Stimulated activated CD8-positive, alpha-beta memory T cell treated with anti-CD3 and anti-CD28 coated beads, Interleukin-4, amount 100 ng/mL, for 48 hours (primary cell): Measurements from ENCODE around the gene ALDH8A1.
"Not testable (repeated sequence)": the region's sequence is repeated elsewhere in the genome, so short reads cannot be mapped to it uniquely, and the experiment has no call there.

Source experiments
- DNase-seq: peaks from one replicate; pipeline ENCODE4 v3.0.0-alpha.2; 2020

ALDH8A1 gene

DNA sequence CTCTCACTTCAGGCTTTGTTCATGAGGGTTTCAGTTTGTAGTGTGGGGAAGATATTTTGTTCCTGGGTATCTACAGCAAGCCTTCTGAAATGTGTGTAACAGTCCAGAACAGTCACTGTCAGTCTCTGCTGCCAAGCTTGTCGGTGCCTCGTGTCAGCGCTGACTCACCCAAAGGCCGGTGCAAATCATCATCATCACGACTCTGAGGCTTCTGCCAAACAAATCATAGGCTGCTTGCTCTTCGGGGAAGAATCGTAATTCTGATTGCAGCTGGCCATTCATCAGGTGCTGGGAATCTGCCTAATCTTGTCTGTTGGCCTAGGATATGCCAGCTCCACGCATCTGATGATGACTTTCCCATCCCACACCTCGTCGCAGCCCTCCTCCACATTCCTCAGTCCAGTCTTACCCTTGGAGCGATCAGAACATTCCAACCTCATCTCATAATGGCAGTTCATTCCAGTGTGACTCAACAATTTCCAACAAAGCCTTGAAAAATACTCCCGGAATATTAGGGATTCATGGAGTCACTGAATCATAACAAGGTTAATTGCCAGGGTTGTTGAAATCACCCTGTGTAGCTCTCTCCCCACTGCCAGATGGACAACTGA is 40.9 kb downstream of the ALDH8A1 start:
- no peak for DNase-seq

- not testable (repeated sequence) for DNase-seq
Measured at GRCh38 chr6:134904731-134905130, 45.2 kb downstream of the ALDH8A1 start.

DNA sequence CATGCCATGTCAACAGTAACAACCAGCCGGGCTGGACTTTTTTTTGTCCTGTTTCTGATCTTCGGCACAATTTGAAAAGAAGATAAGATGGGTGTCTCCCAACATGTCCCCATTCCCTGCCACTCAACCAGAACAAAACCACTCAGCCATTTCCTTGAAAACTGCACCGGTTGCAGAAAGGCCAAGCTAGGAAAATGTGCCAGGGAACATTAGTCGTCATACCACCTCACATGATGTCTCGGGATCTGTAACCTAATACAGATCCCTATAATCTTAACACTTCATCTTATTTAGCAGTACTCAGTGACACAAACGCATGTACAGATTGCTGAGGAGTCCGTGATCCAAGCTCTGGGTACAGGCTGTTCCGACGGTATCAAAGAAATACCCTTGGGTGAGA is 46.5 kb downstream of the ALDH8A1 start:
- no peak for DNase-seq

- DNase-seq, result no peak
Measured at GRCh38 chr6:134902936-134903335, 47.0 kb downstream of the ALDH8A1 start.

- DNase-seq, result no peak
Measured at GRCh38 chr6:134902074-134902861, 47.6 kb downstream of the ALDH8A1 start.

DNA sequence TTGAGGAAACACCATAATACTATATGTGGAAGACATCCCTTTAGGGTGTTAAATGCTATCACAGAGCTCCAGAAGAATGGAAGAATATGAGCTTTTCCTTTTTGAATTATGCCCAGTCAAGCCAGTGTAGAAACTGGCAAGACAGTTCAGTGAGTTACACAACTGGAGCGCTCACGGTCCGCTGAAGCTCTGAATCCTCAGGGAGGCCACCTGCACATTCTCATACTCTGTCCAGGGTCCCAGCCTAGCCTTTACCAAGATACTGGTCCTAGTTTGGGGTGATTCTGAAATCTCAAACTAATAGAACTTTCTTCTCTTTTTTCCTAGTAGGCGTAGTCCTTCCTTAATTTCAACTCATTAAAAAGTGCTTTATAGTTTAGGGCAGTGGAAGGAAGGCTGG is 51.3 kb downstream of the ALDH8A1 start:
- no peak for DNase-seq

DNA sequence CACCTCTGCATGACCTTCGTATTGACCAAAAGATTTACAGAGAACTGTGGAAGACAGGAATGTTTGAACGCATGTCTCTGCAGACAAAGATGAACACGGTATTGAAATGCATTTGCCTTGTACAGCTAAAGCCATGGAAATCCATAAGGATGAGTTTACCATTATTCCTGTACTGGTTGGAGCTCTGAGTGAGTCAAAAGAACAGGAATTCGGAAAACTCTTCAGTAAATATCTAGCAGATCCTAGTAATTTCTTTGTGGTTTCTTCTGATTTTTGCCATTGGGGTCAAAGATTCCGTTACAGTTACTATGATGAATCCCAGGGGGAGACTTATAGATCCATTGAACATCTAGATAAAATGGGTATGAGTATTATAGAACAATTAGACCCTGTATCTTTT is 51.7 kb downstream of the ALDH8A1 start:
- not testable (repeated sequence) for DNase-seq

- no peak for DNase-seq
Measured at GRCh38 chr6:134896910-134897309, 53.0 kb downstream of the ALDH8A1 start.

DNA sequence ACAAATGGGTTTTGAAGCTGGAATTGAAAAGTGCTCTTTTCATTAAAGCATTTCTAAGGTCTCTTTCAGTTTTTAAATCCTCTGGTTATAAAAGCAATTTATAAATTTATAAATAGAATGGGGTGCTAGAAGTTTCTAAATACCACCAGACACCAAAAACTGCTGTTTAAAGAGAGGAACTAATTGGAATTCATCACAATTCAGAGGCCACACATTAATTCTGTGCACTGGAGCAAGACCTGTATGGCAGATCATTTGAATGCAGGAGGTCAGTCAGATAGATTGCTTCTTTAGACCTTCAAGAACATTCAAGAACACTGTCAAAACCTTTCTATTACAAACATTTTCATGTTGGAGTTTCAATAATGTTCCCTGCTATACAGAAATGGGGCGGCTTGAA is 55.1 kb downstream of the ALDH8A1 start:
- no peak for DNase-seq

DNA sequence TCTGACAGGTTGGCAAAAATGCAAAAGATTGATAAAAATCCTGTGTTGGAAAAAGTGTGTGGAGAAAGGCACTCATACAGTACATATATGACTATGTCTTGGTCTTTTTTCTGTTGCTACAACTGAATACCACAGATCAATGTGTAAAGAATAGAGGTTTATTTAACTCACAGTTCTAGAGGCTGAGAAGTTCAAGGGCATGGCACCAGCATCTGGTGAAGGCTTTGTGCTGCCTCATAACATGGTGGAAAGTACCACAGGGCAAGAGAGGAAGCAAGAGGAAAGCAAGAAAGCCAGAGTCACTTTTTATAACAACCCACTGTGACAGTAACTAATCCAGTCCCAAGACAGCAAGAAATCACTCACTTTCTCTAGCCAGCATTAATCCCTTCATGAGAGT is 57.5 kb downstream of the ALDH8A1 start:
- no peak for DNase-seq

DNA sequence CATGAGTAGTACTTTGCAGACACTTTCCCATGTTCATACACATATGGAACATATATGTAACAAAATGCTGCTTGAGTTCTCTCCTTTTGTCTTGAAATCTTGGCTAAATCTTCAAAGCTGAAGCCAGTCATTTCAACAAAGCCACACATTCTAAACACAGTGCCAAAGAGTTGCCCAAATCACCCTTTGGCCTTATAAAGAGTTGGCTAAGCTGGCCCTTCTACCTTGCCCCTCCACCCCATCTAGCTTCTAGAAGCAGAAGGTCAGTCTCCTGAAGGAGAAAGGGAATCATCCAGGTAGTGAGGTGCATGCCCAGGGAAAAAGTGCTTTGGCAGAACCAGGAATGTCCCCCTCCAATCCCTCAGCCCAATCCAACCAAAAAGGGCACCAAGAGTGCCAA is 58.3 kb downstream of the ALDH8A1 start:
- DNase-seq, result no peak

GRCh38 chr6:134888316-134888715 is 61.6 kb downstream of the ALDH8A1 start:
- DNase-seq, result no peak

- DNase-seq, result no peak
Measured at GRCh38 chr6:134884752-134885151, 65.1 kb downstream of the ALDH8A1 start.

- no peak for DNase-seq
Measured at GRCh38 chr6:134883314-134883713, 66.6 kb downstream of the ALDH8A1 start.

DNA sequence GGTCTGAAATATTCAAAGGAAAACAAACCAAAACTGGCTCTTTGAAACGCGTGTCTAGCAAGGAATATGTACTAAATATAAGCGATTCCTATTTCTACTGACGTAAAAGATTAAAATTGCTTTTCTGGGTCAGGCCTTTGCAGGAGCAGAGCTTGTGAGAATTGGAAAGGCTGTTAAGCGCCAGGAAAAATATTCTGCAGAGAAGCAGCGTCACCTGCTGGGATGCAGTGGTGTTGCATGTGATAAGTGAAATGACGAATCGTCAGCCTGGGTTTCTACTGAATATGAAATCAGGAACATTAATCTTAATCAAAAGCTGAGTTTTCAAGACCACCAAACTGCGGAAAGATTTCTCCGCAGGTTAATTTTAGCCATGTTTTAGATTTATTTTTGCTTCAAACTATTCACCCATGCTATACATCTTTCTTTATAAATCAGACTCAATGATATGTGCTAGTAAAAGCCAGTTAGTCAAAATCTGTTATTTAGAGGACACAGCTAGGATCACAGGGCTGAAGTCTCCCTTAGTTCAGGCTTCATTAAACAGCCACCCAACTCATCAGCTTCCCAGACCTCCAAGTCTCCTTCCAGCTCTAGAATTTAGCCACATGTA is 67.4 kb downstream of the ALDH8A1 start:
- DNase-seq, result peak; percentile 59

- no peak for DNase-seq
Measured at GRCh38 chr6:134880487-134881190, 69.3 kb downstream of the ALDH8A1 start.

GRCh38 chr6:134878136-134878535 is 71.8 kb downstream of the ALDH8A1 start:
- no peak for DNase-seq

GRCh38 chr6:134875367-134875766 is 74.5 kb downstream of the ALDH8A1 start:
- DNase-seq, result no peak

GRCh38 chr6:134873500-134874388 is 76.2 kb downstream of the ALDH8A1 start:
- DNase-seq, result peak; percentile 25

DNA sequence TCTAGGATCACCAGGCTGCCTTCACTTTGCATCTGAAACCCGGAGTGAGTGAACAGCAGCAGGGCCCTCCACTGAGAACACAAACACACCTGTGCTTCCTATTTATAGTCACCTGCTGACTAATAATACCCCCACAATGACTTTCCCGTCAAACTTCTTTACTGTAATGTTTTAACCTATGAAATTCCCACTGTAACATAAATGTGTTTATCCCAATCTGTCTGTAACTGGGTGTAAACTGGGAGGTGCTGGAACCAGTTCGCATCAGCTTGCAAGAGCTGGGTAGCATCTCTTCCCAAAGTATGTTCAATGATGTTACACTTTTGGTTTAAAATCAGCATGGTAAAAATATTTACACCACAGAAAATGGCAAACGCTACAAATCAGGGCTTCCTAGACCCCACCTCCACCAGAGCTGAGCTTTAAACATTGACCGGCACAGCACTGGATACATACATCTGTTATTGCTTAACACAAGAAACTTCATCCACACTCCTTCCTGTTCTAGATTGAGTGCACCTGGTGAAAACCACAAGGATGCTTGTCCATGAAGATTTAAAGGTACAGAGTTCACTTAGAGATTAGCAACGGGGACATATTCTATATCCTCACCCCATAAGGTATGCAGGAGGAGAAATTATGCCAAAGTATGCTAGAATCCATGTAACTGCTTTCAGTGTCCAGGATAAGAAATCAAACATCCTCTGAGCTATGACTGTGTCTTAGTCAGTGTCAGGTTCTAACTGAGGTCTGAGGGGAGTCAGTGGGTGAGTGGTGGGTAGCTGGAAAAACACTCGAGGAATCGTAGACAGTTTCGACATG is 79.0 kb downstream of the ALDH8A1 start:
- DNase-seq, result no peak

DNA sequence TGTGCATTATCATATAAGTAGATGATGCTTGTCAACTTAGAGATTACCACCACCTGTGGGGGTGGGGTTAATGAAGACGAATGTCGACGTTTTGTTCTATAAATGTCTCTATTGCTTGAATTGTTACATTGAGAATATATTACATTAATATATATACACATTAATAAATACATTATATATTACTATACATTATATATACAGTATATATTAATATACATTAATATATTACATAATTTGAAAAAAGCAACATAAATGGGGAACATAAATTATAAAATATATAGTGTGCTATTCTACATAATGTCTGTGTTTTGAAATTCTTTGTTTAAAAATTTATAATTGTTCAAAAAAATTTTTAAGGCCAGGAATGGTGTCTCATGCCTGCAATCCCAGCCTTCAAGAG is 81.1 kb downstream of the ALDH8A1 start:
- DNase-seq, result no peak
